Thymus (tissue), 11 donors: ENCODE measurements around the gene UBTD1. TPM values are rescaled to one million over a fixed set of nuclear protein-coding genes. Genes with fewer than 3 reads are reported as not detected.

ENCODE experiments used
- DNase-seq, 9 donors: peaks; one replicate each; pipeline ENCODE4 v3.0.0-alpha.2; 2013; ENCODE audit warnings: low spot score in 9 of 9, low read depth in 6 of 9, missing footprints in 1 of 9
- H3K27ac ChIP-seq, 2 donors: one replicate each; pipeline ENCODE4 v1.5.1; 2013; ENCODE audit warnings: control low read depth in 1 of 2, low read depth in 1 of 2, low read length in 1 of 2, mild to moderate bottlenecking in 1 of 2, moderate library complexity in 1 of 2
- H3K27me3 ChIP-seq, 2 donors: one replicate each; pipeline ENCODE4 v1.5.1; 2013; ENCODE audit warnings: low read length in 1 of 2; ENCODE audit not compliant: control insufficient read depth in 2 of 2, insufficient read depth in 1 of 2
- H3K36me3 ChIP-seq, 2 donors: one replicate each; pipeline ENCODE4 v1.5.1; 2013; ENCODE audit warnings: low read length in 1 of 2, mild to moderate bottlenecking in 1 of 2, moderate library complexity in 1 of 2; ENCODE audit not compliant: control insufficient read depth in 2 of 2, insufficient read depth in 2 of 2
- H3K4me1 ChIP-seq, 2 donors: one replicate each; pipeline ENCODE4 v1.5.1; 2013; ENCODE audit warnings: low read length in 2 of 2; ENCODE audit not compliant: control insufficient read depth in 2 of 2, insufficient read depth in 2 of 2
- H3K4me3 ChIP-seq, 2 donors: one replicate each; pipeline ENCODE4 v1.5.1; 2013; ENCODE audit warnings: low read length in 2 of 2, control low read depth in 1 of 2, mild to moderate bottlenecking in 1 of 2
- H3K9me3 ChIP-seq, 2 donors: one replicate each; pipeline ENCODE4 v1.5.1; 2013; ENCODE audit warnings: low read length in 1 of 2, mild to moderate bottlenecking in 1 of 2; ENCODE audit not compliant: control insufficient read depth in 2 of 2, insufficient read depth in 1 of 2
- WGBS: extraction: QIAGEN DNeasy Blood & Tissue Kit; methylation state at CpG from one replicate; pipeline ENCODE4 v1.1.7; 2013; 5-methylcytosine and 5-hydroxymethylcytosine counted together
- polyA plus RNA-seq: library from polyadenylated mRNA; stranded (reverse); fragments of 200-250 nt; gene quantifications from one replicate; pipeline ENCODE4 v1.2.3, GENCODE V29; 2013
- total RNA-seq: library from RNA; stranded (reverse); fragments of 120-200 nt; gene quantifications from one replicate; pipeline ENCODE4 v1.2.4, GENCODE V29; 2013
- donor health status: healthy.

UBTD1 gene
- total and polyA plus RNA-seq, 2 donors, result 2.5 to 7.8 TPM

- WGBS, result 94% methylated on average over 10 of the region's 10 CpGs
- DNase-seq, result no peak
Measured at GRCh38 chr10:97515271-97515978, 16.7 kb downstream of the UBTD1 start.

GRCh38 chr10:97517096-97517750 is 18.5 kb downstream of the UBTD1 start:
- WGBS, result 97% methylated on average over 15 of the region's 15 CpGs
- Histone ChIP-seq H3K27ac (no peak overlapping the region), H3K4me1 (no peaks in the 10 kb centered on the region), H3K4me3 (no peak overlapping the region), H3K9me3 (peaks cover 0 to 3% of the 10 kb centered on the region in 2 donors), H3K27me3 (peaks cover 0 to 14% of the 10 kb centered on the region in 2 donors), H3K36me3 (no peaks in the 10 kb centered on the region)
- DNase-seq, result no peak

More at GRCh38 chr10:97515271-97515978, 16.7 kb downstream of the UBTD1 start:
- Histone ChIP-seq H3K4me1 (no peaks in the 10 kb centered on the region), H3K27ac (no peak overlapping the region), H3K4me3 (no peak overlapping the region), H3K27me3 (peaks cover 0 to 10% of the 10 kb centered on the region in 2 donors), H3K36me3 (no peaks in the 10 kb centered on the region), H3K9me3 (peaks cover 0 to 3% of the 10 kb centered on the region in 2 donors)

GRCh38 chr10:97517778-97518300 is 19.1 kb downstream of the UBTD1 start:
- Histone ChIP-seq H3K9me3 (peaks cover 0 to 3% of the 10 kb centered on the region in 2 donors), H3K4me3 (no peak overlapping the region), H3K36me3 (no peaks in the 10 kb centered on the region), H3K27ac (no peak overlapping the region), H3K27me3 (peaks cover 0 to 14% of the 10 kb centered on the region in 2 donors), H3K4me1 (no peaks in the 10 kb centered on the region)
- WGBS, result 75% methylated on average over 6 of the region's 6 CpGs
- DNase-seq, result no peak

GRCh38 chr10:97518301-97519043 is 19.7 kb downstream of the UBTD1 start:
- 63% methylated on average over 10 of the region's 10 CpGs for WGBS
- H3K36me3 ChIP-seq, result no peaks in the 10 kb centered on the region
- no peak for DNase-seq
- H3K27me3 ChIP-seq, result peaks cover 0 to 14% of the 10 kb centered on the region in 2 donors
- no peak overlapping the region for H3K27ac ChIP-seq
- H3K9me3 ChIP-seq, result peaks cover 0 to 3% of the 10 kb centered on the region in 2 donors
- no peak overlapping the region for H3K4me3 ChIP-seq
- H3K4me1 ChIP-seq, result no peaks in the 10 kb centered on the region

GRCh38 chr10:97519342-97519741 is 20.6 kb downstream of the UBTD1 start:
- Histone ChIP-seq H3K4me3 (no peak overlapping the region), H3K36me3 (no peaks in the 10 kb centered on the region), H3K4me1 (no peaks in the 10 kb centered on the region), H3K9me3 (peaks cover 0 to 3% of the 10 kb centered on the region in 2 donors), H3K27me3 (peaks cover 0 to 14% of the 10 kb centered on the region in 2 donors), H3K27ac (no peak overlapping the region)
- no peak for DNase-seq
- WGBS, result 86% methylated on average over 2 of the region's 2 CpGs

DNA sequence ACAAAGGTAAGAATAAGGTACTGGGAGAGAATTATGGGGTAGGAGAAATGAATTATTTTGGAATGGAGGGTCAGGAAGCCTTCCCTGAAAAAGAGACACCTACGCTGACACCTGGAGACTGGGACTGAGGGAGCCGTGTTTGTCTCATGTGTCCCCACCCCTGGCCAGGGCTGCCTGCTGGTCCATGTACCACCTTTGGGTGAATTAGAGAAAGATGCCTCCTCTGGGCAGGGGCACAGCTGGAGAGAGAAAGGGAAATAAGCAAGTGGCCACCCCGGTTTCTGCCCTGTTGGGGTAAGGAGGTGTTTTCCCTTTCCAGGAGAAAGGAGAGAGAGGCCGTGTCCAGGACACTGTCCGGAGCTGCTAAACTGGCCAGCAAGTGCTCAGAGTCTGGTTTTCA is 21.8 kb downstream of the UBTD1 start:
- Histone ChIP-seq H3K27ac (no peak overlapping the region), H3K27me3 (peaks cover 0 to 12% of the 10 kb centered on the region in 2 donors), H3K4me3 (no peak overlapping the region), H3K9me3 (peaks cover 0 to 3% of the 10 kb centered on the region in 2 donors), H3K4me1 (no peaks in the 10 kb centered on the region), H3K36me3 (no peaks in the 10 kb centered on the region)
- 96% methylated on average over 5 of the region's 5 CpGs for WGBS
- no peak for DNase-seq

GRCh38 chr10:97520978-97521761 is 22.4 kb downstream of the UBTD1 start:
- Histone ChIP-seq H3K27ac (no peak overlapping the region), H3K4me3 (no peak overlapping the region), H3K36me3 (no peaks in the 10 kb centered on the region), H3K9me3 (peaks cover 0 to 3% of the 10 kb centered on the region in 2 donors), H3K27me3 (peaks cover 0 to 11% of the 10 kb centered on the region in 2 donors), H3K4me1 (no peaks in the 10 kb centered on the region)
- no peak for DNase-seq
- 95% methylated on average over 11 of the region's 11 CpGs for WGBS

- Histone ChIP-seq H3K27ac (no peak overlapping the region), H3K4me1 (no peaks in the 10 kb centered on the region), H3K36me3 (no peaks in the 10 kb centered on the region), H3K9me3 (peaks cover 0 to 3% of the 10 kb centered on the region in 2 donors), H3K27me3 (peaks cover 0 to 11% of the 10 kb centered on the region in 2 donors), H3K4me3 (no peak overlapping the region)
- DNase-seq, result no peak
- 94% methylated on average over 6 of the region's 6 CpGs for WGBS
Measured at GRCh38 chr10:97522071-97522470, 23.3 kb downstream of the UBTD1 start.
